Tibial nerve (tissue), 4 donors: ENCODE results near the gene APOO. TPM values are rescaled to one million over a fixed set of nuclear protein-coding genes. Genes with fewer than 3 reads are reported as not detected.

ENCODE experiments used
- DNase-seq, 2 donors: peaks; one replicate each; pipeline ENCODE4 v3.0.0-alpha.2; 2019; ENCODE audit warnings: low spot score in 2 of 2
- H3K27ac ChIP-seq, 4 donors: fragments of 200-600 bp; sonication (generic) in 3 of 4; one replicate each; pipeline ENCODE4 v1.5.1; 2017 to 2019; ENCODE audit warnings: mild to moderate bottlenecking in 1 of 4
- H3K27me3 ChIP-seq, 2 donors: fragments of 200-600 bp; sonication (generic) in 1 of 2; one replicate each; pipeline versions ENCODE4 v1.5.1 to v1.6.0; 2017 to 2019
- H3K36me3 ChIP-seq, 3 donors: fragments of 200-600 bp; sonication (generic); one replicate each; pipeline ENCODE4 v1.5.1; 2018 to 2019
- H3K4me1 ChIP-seq, 4 donors: fragments of 200-600 bp; sonication (generic) in 3 of 4; one replicate each; pipeline ENCODE4 v1.5.1; 2017 to 2019
- H3K4me3 ChIP-seq, 4 donors: fragments of 200-600 bp; sonication (generic) in 3 of 4; one replicate each; pipeline ENCODE4 v1.5.1; 2017 to 2019; ENCODE audit warnings: mild to moderate bottlenecking in 1 of 4, moderate library complexity in 1 of 4
- H3K9me3 ChIP-seq, 4 donors: fragments of 200-600 bp; sonication (generic) in 3 of 4; one replicate each; pipeline ENCODE4 v1.5.1; 2017 to 2019
- EP300 ChIP-seq, 2 donors: sonication (generic); formaldehyde crosslinking; IDR thresholded peaks; one replicate each; pipeline ENCODE4 v1.6.1; 2017; ENCODE audit warnings: antibody characterized with exemption in 2 of 2, mild to moderate bottlenecking in 1 of 2
- POLR2A ChIP-seq, 2 donors: fragments of 450-650 bp; IDR thresholded peaks; one replicate each; pipeline ENCODE4 v1.6.1; 2017; ENCODE audit warnings: antibody characterized with exemption in 2 of 2, mild to moderate bottlenecking in 2 of 2, moderate library complexity in 2 of 2
- WGBS, 2 donors: methylation state at CpG; one replicate each; pipeline ENCODE4 v1.1.5; 2018; 5-methylcytosine and 5-hydroxymethylcytosine counted together
- total RNA-seq, 4 donors: library from RNA; depleted of rRNA; stranded (reverse); fragments of >200 nt; gene quantifications; one replicate each; pipeline ENCODE4 v1.1.0, GENCODE V29; 2016
- TF ChIP-seq, protein P1 (sequence below), 5 experiments: fragments of 200-600 bp in 3 of 5; fragments of 450-650 bp in 2 of 5; sonication (generic) in 3 of 5; IDR thresholded peaks; one replicate each; pipeline ENCODE4 v1.5.1; 2016 to 2019; ENCODE audit warnings: antibody characterized with exemption in 5 of 5, mild to moderate bottlenecking in 3 of 5, moderate library complexity in 2 of 5

APOO gene
- total RNA-seq, 4 donors from 2014 or later, result 3.9 to 115 (median 9.0) TPM

DNA sequence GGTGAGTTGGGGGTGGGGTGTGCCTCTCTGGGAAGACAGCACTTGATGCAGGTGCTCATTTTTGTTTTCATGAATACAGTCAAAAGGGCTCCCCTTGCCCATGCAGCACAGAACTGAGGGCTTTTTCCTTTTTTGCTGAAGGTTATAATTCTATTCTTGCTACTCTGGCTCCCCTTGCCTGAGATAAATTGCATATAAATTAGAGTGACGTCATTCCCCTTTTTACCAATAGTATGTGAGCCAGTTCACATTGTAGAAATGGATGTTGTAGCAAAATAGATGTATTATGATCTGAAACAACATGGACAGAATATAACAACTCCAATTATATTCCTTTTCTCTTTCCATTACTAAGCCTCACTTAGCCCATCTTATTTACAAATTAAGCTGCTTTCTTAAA lies 28.4 kb upstream of the APOO start:
- no peaks in the 10 kb centered on the region for H3K36me3 ChIP-seq
- H3K4me3 ChIP-seq, result no peak overlapping the region
- no peaks in the 10 kb centered on the region for H3K9me3 ChIP-seq
- no peaks in the 10 kb centered on the region for H3K27me3 ChIP-seq
- no peaks in the 10 kb centered on the region for H3K4me1 ChIP-seq
- no peak overlapping the region for H3K27ac ChIP-seq
- 28 to 40% methylated on average over 1 of the region's 1 CpG for WGBS, 2 donors
- no peak for DNase-seq
- TF ChIP-seq, protein P1, sequence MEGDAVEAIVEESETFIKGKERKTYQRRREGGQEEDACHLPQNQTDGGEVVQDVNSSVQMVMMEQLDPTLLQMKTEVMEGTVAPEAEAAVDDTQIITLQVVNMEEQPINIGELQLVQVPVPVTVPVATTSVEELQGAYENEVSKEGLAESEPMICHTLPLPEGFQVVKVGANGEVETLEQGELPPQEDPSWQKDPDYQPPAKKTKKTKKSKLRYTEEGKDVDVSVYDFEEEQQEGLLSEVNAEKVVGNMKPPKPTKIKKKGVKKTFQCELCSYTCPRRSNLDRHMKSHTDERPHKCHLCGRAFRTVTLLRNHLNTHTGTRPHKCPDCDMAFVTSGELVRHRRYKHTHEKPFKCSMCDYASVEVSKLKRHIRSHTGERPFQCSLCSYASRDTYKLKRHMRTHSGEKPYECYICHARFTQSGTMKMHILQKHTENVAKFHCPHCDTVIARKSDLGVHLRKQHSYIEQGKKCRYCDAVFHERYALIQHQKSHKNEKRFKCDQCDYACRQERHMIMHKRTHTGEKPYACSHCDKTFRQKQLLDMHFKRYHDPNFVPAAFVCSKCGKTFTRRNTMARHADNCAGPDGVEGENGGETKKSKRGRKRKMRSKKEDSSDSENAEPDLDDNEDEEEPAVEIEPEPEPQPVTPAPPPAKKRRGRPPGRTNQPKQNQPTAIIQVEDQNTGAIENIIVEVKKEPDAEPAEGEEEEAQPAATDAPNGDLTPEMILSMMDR (IDR thresholded peaks at IDR 0.05), result no peak
- TF ChIP-seq POLR2A (IDR thresholded peaks at IDR 0.05) (no peak), EP300 (IDR thresholded peaks at IDR 0.05) (no peak)

DNA sequence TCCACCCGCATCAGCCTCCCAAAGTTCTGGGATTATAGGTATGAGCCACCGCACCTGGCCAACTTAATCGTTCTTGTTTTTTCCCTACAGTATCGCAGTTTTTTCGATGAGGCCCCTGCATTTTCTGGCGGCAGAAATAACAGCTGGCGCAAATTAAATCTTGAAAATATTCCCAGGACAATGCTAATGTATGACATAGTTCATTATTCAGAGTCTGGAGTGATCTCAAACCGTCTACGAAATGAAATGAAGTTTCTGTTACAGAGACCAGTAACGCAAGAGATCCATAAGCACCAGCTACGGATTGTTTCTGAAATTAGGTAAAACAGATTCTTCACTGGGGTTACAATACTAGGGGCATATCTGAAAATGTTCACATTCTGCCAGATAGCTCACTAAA lies 27.4 kb upstream of the APOO start:
- Histone ChIP-seq H3K4me1 (no peaks in the 10 kb centered on the region), H3K9me3 (no peaks in the 10 kb centered on the region), H3K27ac (no peak overlapping the region), H3K36me3 (no peaks in the 10 kb centered on the region), H3K4me3 (no peak overlapping the region), H3K27me3 (no peaks in the 10 kb centered on the region)
- TF ChIP-seq, protein P1 (IDR thresholded peaks at IDR 0.05), result no peak
- TF ChIP-seq EP300 (IDR thresholded peaks at IDR 0.05) (no peak), POLR2A (IDR thresholded peaks at IDR 0.05) (no peak)
- 83 to 90% methylated on average over 11 of the region's 11 CpGs for WGBS, 2 donors
- no peak for DNase-seq

DNA sequence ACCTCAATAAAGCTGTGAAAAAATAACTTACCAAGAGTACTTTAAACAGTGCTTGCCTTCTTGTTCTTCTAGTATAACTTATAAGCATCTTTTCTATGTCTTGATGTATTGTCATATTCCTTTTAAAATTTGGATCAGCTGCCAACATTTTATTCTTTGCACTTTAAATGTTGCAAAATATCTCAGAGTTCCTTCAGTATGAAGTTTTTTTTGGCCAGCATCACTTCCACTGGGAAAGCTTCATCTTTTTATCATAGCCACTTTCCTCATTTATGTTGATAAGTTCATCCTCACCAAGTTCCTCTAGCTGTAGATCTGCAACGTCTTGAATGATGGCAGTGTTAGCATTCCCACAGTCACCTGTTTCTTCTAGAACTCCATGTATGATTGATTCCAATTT lies 24.3 kb upstream of the APOO start:
- H3K4me3 ChIP-seq, result no peak overlapping the region
- no peaks in the 10 kb centered on the region for H3K36me3 ChIP-seq
- H3K4me1 ChIP-seq, result no peaks in the 10 kb centered on the region
- TF ChIP-seq, protein P1 (IDR thresholded peaks at IDR 0.05), result no peak
- TF ChIP-seq POLR2A (IDR thresholded peaks at IDR 0.05) (no peak), EP300 (IDR thresholded peaks at IDR 0.05) (no peak)
- no peaks in the 10 kb centered on the region for H3K27me3 ChIP-seq
- no peak for DNase-seq
- no peaks in the 10 kb centered on the region for H3K9me3 ChIP-seq
- 19 to 24% methylated on average over 1 of the region's 1 CpG for WGBS, 2 donors
- H3K27ac ChIP-seq, result no peak overlapping the region

DNA sequence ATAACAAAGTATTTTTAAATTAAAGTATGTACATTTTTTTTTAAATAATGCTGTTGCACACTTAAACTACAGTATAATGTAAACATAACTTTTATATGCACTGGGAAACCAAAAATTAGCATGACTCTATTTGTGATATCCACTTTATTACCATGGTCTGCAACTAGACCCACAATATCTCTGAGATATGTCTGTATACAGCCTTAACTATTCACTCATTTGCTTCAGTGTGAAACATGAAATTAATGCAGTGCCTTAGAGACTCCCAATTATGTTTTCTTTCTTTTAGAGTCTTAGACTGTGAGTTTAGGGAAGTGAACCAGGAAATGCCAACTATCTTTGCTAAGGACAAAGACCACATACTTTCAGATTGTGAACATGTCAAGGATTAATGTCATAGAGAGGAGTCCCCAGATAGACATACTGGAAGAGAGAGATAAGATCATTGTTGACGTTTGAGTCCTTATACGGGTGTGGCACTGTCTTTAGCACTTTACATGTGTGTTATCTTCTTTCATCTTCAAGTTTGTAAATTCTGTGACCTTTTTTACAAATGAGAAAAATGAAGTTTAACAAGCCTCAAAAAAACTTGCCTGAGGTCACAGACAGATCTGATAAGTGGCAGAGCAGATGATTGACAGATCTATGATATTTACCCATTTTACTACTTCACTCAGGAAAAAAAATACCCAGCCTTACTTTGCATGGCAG lies 23.3 kb upstream of the APOO start:
- no peak overlapping the region for H3K4me3 ChIP-seq
- H3K27me3 ChIP-seq, result no peaks in the 10 kb centered on the region
- DNase-seq, result no peak
- H3K4me1 ChIP-seq, result no peaks in the 10 kb centered on the region
- TF ChIP-seq POLR2A (IDR thresholded peaks at IDR 0.05) (no peak), EP300 (IDR thresholded peaks at IDR 0.05) (no peak)
- TF ChIP-seq, protein P1 (IDR thresholded peaks at IDR 0.05), result no peak
- H3K9me3 ChIP-seq, result no peaks in the 10 kb centered on the region
- H3K27ac ChIP-seq, result no peak overlapping the region
- no peaks in the 10 kb centered on the region for H3K36me3 ChIP-seq
- 40 to 41% methylated on average over 2 of the region's 2 CpGs for WGBS, 2 donors

DNA sequence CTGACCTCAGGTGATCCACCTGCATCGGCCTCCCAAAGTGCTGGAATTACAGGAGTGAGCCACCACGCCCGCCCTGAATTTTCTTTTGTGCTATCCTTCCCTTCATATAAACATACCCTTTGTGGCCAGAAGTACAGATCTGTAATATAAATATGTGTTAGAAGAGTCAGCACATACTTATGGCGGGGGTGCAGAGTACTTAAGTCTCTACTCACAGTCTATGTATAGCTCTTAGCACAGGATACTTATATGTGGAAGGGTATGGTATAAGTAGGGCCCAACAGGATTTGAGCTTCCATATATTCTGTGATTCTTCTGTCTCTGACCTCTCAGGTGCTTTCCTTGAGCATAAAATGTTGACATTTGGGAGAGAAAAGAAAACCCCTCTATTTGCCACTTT lies 18.3 kb upstream of the APOO start:
- Histone ChIP-seq H3K4me1 (no peaks in the 10 kb centered on the region), H3K9me3 (no peaks in the 10 kb centered on the region), H3K27ac (no peak overlapping the region), H3K27me3 (peaks cover 0 to 5% of the 10 kb centered on the region in 2 donors), H3K36me3 (no peaks in the 10 kb centered on the region), H3K4me3 (no peak overlapping the region)
- no peak for DNase-seq
- WGBS, 2 donors, result 85 to 97% methylated on average over 4 of the region's 4 CpGs
- TF ChIP-seq EP300 (IDR thresholded peaks at IDR 0.05) (no peak), POLR2A (IDR thresholded peaks at IDR 0.05) (no peak)
- TF ChIP-seq, protein P1 (IDR thresholded peaks at IDR 0.05), result no peak
